HCT116 (cell line): ENCODE data around the gene IGFLR1. TPM values are rescaled to one million over a fixed set of nuclear protein-coding genes. Genes with fewer than 3 reads are reported as not detected.

Source experiments
- ATAC-seq: fragments of 200-7000 bp; cut with Tn5 transposase; 2 replicates; pipeline ENCODE4 v1.9.1; 2020; ENCODE audit warnings: mild to moderate bottlenecking, moderate library complexity
- BruUV-seq: library from RNA; stranded (reverse); fragments of 400-500 nt; replicated peaks from 2 replicates; lab custom pipeline; 2021; lab: Mats Ljungman, UMichigan
- CTCF ChIA-PET: fragments of 300-600 bp; sonication (Branson Sonifier 250); formaldehyde crosslinking; loops from one replicate; lab custom pipeline; 2021; ENCODE audit warnings: antibody characterized with exemption; lab: Charles Lee
- POLR2A ChIA-PET: fragments of 300-600, 350-600 bp; sonication (Branson Sonifier 250); formaldehyde crosslinking; loops from one replicate; lab custom pipeline; 2021; ENCODE audit warnings: antibody characterized with exemption; lab: Charles Lee
- RAD21 ChIA-PET, 2 experiments: fragments of 300-600 bp; sonication (Branson Sonifier 250); formaldehyde crosslinking; loops; one replicate each; lab custom pipeline; 2023; ENCODE audit warnings: low total read pairs in 2 of 2; ENCODE audit not compliant: uncharacterized antibody in 2 of 2, unreplicated experiment in 2 of 2, low non-redundant PET in 1 of 2; lab: Charles Lee
- DNase-seq: peaks from one replicate; pipeline ENCODE4 v3.0.0-alpha.2; 2010; ENCODE audit warnings: low read depth, low spot score
- H2AFZ ChIP-seq: fragments of 200-600 bp; shearing (Covaris generic), sonication (generic); 2 replicates; pipeline ENCODE4 v1.6.1; 2017; ENCODE audit warnings: low read depth, mixed run types, mixed read lengths, antibody characterized with exemption, low read length; ENCODE audit not compliant: poor library complexity, severe bottlenecking
- H3K27ac ChIP-seq: 2 replicates; pipeline ENCODE4 v1.5.1; 2012; ENCODE audit warnings: low read depth, low read length
- H3K27me3 ChIP-seq: fragments of 200-600 bp; sonication (generic); 2 replicates; pipeline ENCODE4 v1.6.1; 2016; ENCODE audit warnings: mixed run types, low read length, mixed read lengths; ENCODE audit not compliant: insufficient read depth
- H3K36me3 ChIP-seq, 2 experiments: fragments of 200-500 bp in 1 of 2; fragments of 200-600 bp in 1 of 2; sonication (Bioruptor generic) in 1 of 2; sonication (generic) in 1 of 2; 2 replicates each; pipeline versions ENCODE4 v1.5.1 to v1.6.1; 2014 to 2016; ENCODE audit warnings: low read length in 2 of 2, inconsistent platforms in 1 of 2, mixed read lengths in 1 of 2, mixed run types in 1 of 2; ENCODE audit not compliant: insufficient read depth in 2 of 2, control insufficient read depth in 1 of 2
- H3K4me1 ChIP-seq, 2 experiments: fragments of 200-600 bp in 1 of 2; sonication (generic) in 1 of 2; 2 replicates each; pipeline versions ENCODE4 v1.5.1 to v1.6.1; 2012 to 2017; ENCODE audit warnings: low read length in 2 of 2, inconsistent platforms in 1 of 2, mild to moderate bottlenecking in 1 of 2, mixed read lengths in 1 of 2, mixed run types in 1 of 2, moderate library complexity in 1 of 2; ENCODE audit not compliant: insufficient read depth in 2 of 2, control insufficient read depth in 1 of 2
- H3K4me2 ChIP-seq: fragments of 200-600 bp; sonication (generic); 2 replicates; pipeline ENCODE4 v1.6.1; 2017; ENCODE audit warnings: mixed run types, low read length, mixed read lengths
- H3K4me3 ChIP-seq, 2 experiments: fragments of 200-600 bp in 1 of 2; sonication (generic) in 1 of 2; replicated peaks in 1 of 2; 2 replicates each; pipeline ENCODE4 v1.5.1; 2011 to 2016; ENCODE audit warnings: low read length in 2 of 2, control low read depth in 1 of 2, low read depth in 1 of 2, mild to moderate bottlenecking in 1 of 2, mixed read lengths in 1 of 2, mixed run types in 1 of 2
- H3K79me2 ChIP-seq: fragments of 200-600 bp; sonication (generic); 2 replicates; pipeline ENCODE4 v1.6.1; 2017; ENCODE audit warnings: mild to moderate bottlenecking, mixed run types, low read length, moderate library complexity, mixed read lengths; ENCODE audit not compliant: insufficient read depth
- H3K9ac ChIP-seq: fragments of 200-600 bp; sonication (generic); 2 replicates; pipeline ENCODE4 v1.6.1; 2016; ENCODE audit warnings: low read length, mixed read lengths
- H3K9me2 ChIP-seq: fragments of 200-600 bp; sonication (generic), shearing (Covaris generic); 2 replicates; pipeline ENCODE4 v1.6.1; 2017; ENCODE audit warnings: mixed run types, mild to moderate bottlenecking, moderate library complexity; ENCODE audit not compliant: insufficient read depth
- H3K9me3 ChIP-seq, 2 experiments: fragments of 200-500 bp in 1 of 2; fragments of 200-600 bp in 1 of 2; sonication (Bioruptor generic) in 1 of 2; sonication (generic) in 1 of 2; 2 replicates each; pipeline ENCODE4 v1.6.1; 2014 to 2017; ENCODE audit warnings: low read length in 2 of 2, mixed read lengths in 2 of 2, inconsistent platforms in 1 of 2, low read depth in 1 of 2, mild to moderate bottlenecking in 1 of 2, mixed run types in 1 of 2, moderate library complexity in 1 of 2; ENCODE audit not compliant: control insufficient read depth in 1 of 2, insufficient read depth in 1 of 2
- H4K20me1 ChIP-seq: fragments of 200-600 bp; sonication (generic), shearing (Covaris generic); 2 replicates; pipeline ENCODE4 v1.6.1; 2017; ENCODE audit warnings: mixed run types, mild to moderate bottlenecking, moderate library complexity; ENCODE audit not compliant: insufficient read depth
- CBX3 ChIP-seq: IDR thresholded peaks from 2 replicates; pipeline ENCODE4 v1.6.1; 2012; ENCODE audit warnings: low read depth
- ELF1 ChIP-seq: IDR thresholded peaks from 2 replicates; pipeline ENCODE4 v1.6.1; 2012; ENCODE audit warnings: low read depth, borderline replicate concordance
- JUND ChIP-seq: IDR thresholded peaks from 2 replicates; pipeline ENCODE4 v1.6.1; 2012
- RAD21 ChIP-seq: IDR thresholded peaks from 2 replicates; pipeline ENCODE4 v1.6.1; 2012; ENCODE audit warnings: low read depth, mild to moderate bottlenecking
- SIN3A ChIP-seq: IDR thresholded peaks from 2 replicates; pipeline ENCODE4 v1.6.1; 2012; ENCODE audit warnings: low read depth
- SP1 ChIP-seq: IDR thresholded peaks from 2 replicates; pipeline ENCODE4 v1.6.1; 2012; ENCODE audit warnings: low read depth
- YY1 ChIP-seq: IDR thresholded peaks from 2 replicates; pipeline ENCODE4 v1.6.1; 2011; ENCODE audit warnings: low read length, low read depth, moderate library complexity, mild to moderate bottlenecking; ENCODE audit not compliant: insufficient replicate concordance; ENCODE audit errors: extremely low read depth
- ZNF274 ChIP-seq: fragments of 200-500 bp; sonication (Bioruptor generic); IDR thresholded peaks from 2 replicates; pipeline ENCODE4 v1.6.1; 2014; ENCODE audit warnings: mild to moderate bottlenecking, low read depth, low read length, inconsistent platforms
- intact Hi-C: fragments of 100-400 bp; cut with micrococcal nuclease; formaldehyde crosslinking; loops from 2 replicates; pipeline ENCODE4 v1.10.0; 2022
- total RNA-seq: library from RNA; stranded (reverse); gene quantifications from one replicate; pipeline ENCODE4 v1.2.1, GENCODE V29; 2021; ENCODE audit not compliant: unreplicated experiment
- TF ChIP-seq, protein P1 (sequence below): IDR thresholded peaks from 2 replicates; pipeline ENCODE4 v1.6.1; 2011; ENCODE audit warnings: mild to moderate bottlenecking, low read length, moderate library complexity; ENCODE audit not compliant: insufficient replicate concordance; ENCODE audit errors: extremely low read depth

The IGFLR1 gene
- total RNA-seq, 1 experiment from 2014 or later: 8.3 TPM

DNA sequence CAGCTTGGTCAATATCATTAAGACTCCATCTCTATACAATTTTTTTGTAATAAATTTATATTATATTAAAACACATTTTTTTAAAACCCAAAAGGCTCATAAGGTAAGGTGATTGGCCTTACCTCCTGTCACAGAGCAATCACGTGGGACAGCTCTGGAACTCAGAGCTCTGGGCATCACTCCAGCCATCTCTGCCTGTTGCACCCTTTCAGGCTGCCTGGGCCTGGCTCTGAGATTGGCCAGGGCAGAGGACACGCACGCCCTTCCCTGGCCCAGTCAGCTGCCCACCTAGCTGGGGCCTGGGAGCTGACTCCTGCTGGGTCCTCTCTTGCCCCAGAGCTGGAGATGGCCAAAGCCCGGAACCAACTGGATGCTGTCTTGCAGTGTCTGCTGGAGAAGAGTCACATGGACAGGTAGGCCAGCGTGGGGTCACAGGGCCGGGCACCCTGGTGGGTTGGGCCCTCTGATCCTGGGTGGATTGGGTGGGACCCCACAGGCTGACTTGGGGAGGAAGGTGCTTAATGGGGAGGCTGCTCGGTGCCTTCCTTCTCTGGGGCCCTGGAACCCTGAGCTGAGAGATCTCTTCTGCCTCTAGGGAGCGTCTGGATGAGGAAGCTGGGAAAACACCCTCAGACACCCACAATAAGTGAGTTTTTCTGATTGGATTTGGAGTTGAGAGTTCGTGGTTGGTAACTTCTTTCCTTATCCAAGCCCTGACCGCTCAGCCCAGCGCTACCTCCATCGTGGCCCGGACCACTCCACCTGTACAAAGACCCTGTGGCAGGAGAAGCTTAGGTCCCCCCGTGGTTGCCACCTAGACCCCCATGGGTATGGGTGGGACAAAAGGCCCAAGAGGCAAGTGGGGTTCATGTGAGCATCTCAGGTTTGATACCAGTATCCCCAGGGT lies 9.8 kb upstream of the IGFLR1 start:
- Histone ChIP-seq H2AFZ (no peak overlapping the region), H3K27ac (no peak overlapping the region), H4K20me1 (no peaks in the 10 kb centered on the region), H3K79me2 (peaks cover 5% of the 10 kb centered on the region; the same call in 1 of the 2 replicates), H3K9ac (no peak overlapping the region), H3K4me3 (no peak overlapping the region), H3K36me3 (no peaks in the 10 kb centered on the region; a peak in 2 of 4 replicates), H3K4me2 (no peak overlapping the region), H3K4me1 (peaks cover 9 to 17% of the 10 kb centered on the region in 2 experiments), H3K9me2 (no peaks in the 10 kb centered on the region), H3K27me3 (no peaks in the 10 kb centered on the region), H3K9me3 (no peaks in the 10 kb centered on the region)
- RAD21 ChIA-PET: no interaction called here
- DNase-seq: no peak
- CTCF ChIA-PET: no interaction called here
- no TSS peak for BruUV-seq
- intact Hi-C loops: no loop called here
- POLR2A ChIA-PET: no interaction called here
- no peak for ATAC-seq
- no peak for TF ChIP-seq ELF1

DNA sequence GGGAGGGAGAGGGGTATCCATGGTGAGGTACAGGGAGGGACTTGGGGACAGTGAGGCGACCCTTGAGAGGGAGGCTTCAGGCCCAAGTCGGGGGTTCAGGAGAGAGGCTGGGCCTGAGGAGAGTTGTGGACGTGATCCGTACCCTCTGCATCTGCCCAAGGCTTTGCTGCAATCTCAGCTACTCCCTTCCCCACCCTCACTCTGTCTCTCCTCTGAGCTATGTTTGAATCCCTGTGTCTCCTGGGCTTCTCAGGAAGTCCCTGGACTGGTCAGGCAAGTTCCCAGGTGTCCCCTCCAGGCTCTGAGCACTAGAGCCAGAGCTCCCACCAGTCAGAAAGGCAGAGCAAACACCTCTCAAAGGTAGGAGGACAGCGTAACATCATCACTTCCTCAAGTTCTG lies 7.9 kb upstream of the IGFLR1 start:
- BruUV-seq: no TSS peak
- Histone ChIP-seq H3K79me2 (peaks cover 19% of the 10 kb centered on the region), H4K20me1 (no peaks in the 10 kb centered on the region), H3K27me3 (no peaks in the 10 kb centered on the region), H2AFZ (no peak overlapping the region), H3K4me1 (peaks cover 15 to 19% of the 10 kb centered on the region in 2 experiments), H3K9me3 (no peaks in the 10 kb centered on the region), H3K9me2 (no peaks in the 10 kb centered on the region), H3K27ac (no peak overlapping the region), H3K36me3 (no peaks in the 10 kb centered on the region; a peak in 2 of 4 replicates), H3K4me3 (no peak overlapping the region), H3K4me2 (peak overlapping the region; percentile 32; the same call in 1 of the 2 replicates), H3K9ac (no peak overlapping the region)
- intact Hi-C loops: no loop called here
- DNase-seq (no peak), ATAC-seq (no peak)
- TF ChIP-seq YY1 (no peak), SP1 (no peak), SIN3A (no peak), RAD21 (no peak), CBX3 (no peak), JUND (no peak), ZNF274 (no peak), ELF1 (no peak)
- TF ChIP-seq, protein P1, sequence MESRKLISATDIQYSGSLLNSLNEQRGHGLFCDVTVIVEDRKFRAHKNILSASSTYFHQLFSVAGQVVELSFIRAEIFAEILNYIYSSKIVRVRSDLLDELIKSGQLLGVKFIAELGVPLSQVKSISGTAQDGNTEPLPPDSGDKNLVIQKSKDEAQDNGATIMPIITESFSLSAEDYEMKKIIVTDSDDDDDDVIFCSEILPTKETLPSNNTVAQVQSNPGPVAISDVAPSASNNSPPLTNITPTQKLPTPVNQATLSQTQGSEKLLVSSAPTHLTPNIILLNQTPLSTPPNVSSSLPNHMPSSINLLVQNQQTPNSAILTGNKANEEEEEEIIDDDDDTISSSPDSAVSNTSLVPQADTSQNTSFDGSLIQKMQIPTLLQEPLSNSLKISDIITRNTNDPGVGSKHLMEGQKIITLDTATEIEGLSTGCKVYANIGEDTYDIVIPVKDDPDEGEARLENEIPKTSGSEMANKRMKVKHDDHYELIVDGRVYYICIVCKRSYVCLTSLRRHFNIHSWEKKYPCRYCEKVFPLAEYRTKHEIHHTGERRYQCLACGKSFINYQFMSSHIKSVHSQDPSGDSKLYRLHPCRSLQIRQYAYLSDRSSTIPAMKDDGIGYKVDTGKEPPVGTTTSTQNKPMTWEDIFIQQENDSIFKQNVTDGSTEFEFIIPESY: no peak
- ChIA-PET POLR2A (no interaction called here), CTCF (no interaction called here), RAD21 (interaction anchor here in 1 of 2 experiments (0.5 kb wide), 1 partner anchor 95 kb away, joined by 5 read pairs; no protein-coding TSS in a partner anchor)
